Chondrocyte (in vitro differentiated cells): ENCODE data around the gene SPAG5. TPM values are rescaled to one million over a fixed set of nuclear protein-coding genes. Genes with fewer than 3 reads are reported as not detected.

ENCODE experiments used
- DNase-seq: peaks from one replicate; pipeline ENCODE4 v3.0.0; 2021; ENCODE audit warnings: mixed read lengths, low spot score
- H3K27ac Mint-ChIP-seq: one replicate; pipeline ENCODE4 v1.8.0; 2021; ENCODE audit warnings: mild to moderate bottlenecking, moderate library complexity, mixed read lengths; ENCODE audit not compliant: unreplicated experiment
- H3K27me3 Mint-ChIP-seq: 2 replicates; pipeline ENCODE4 v1.8.0; 2021; ENCODE audit warnings: low read depth, mixed read lengths
- H3K36me3 Mint-ChIP-seq: 2 replicates; pipeline ENCODE4 v1.8.0; 2021; ENCODE audit warnings: low read depth, mixed read lengths
- H3K4me1 Mint-ChIP-seq: 2 replicates; pipeline ENCODE4 v1.8.0; 2021; ENCODE audit warnings: low read depth, mild to moderate bottlenecking, mixed read lengths
- H3K4me3 Mint-ChIP-seq: one replicate; pipeline ENCODE4 v1.8.0; 2021; ENCODE audit warnings: mild to moderate bottlenecking, moderate library complexity, mixed read lengths; ENCODE audit not compliant: unreplicated experiment
- H3K9me3 Mint-ChIP-seq: 2 replicates; pipeline ENCODE4 v1.8.0; 2021; ENCODE audit warnings: low read depth, mixed read lengths
- total RNA-seq: library from RNA; stranded (reverse); gene quantifications from 3 replicates; pipeline ENCODE4 v1.2.1, GENCODE V29; 2021
- TF ChIP-seq, protein P1 (sequence below): fragments of 200-600 bp; sonication (generic); IDR thresholded peaks from 2 replicates; pipeline ENCODE4 v1.5.0; 2021; ENCODE audit warnings: antibody characterized with exemption, mild to moderate bottlenecking, moderate library complexity

Gene SPAG5
- total RNA-seq, 1 donor from 2014 or later = 12.9 TPM

DNA sequence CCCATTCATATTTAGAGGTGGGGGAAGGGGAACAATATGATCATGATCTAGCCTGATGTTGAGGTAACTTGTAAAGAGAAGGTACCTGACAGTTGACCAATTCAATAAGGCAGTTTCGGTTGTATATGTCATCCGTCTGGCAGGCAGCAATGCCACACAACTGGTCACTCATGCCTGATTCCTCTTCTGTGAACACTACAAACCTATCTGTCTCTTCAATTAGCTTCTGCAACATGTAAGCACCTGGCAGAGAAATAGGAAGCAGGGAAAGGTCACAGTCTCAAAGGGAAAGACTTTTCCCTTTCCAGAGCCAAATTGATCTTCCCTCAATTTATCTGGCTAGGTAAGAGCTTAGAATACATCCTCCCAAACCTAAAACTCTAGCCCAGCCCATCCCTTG, 25.3 kb upstream of the SPAG5 start:
- Mint-ChIP-seq H3K36me3 (peaks cover 44% of the 10 kb centered on the region), H3K27me3 (no peaks in the 10 kb centered on the region), H3K27ac (no peak overlapping the region), H3K4me3 (no peak overlapping the region), H3K9me3 (no peaks in the 10 kb centered on the region), H3K4me1 (no peaks in the 10 kb centered on the region)
- TF ChIP-seq, protein P1, sequence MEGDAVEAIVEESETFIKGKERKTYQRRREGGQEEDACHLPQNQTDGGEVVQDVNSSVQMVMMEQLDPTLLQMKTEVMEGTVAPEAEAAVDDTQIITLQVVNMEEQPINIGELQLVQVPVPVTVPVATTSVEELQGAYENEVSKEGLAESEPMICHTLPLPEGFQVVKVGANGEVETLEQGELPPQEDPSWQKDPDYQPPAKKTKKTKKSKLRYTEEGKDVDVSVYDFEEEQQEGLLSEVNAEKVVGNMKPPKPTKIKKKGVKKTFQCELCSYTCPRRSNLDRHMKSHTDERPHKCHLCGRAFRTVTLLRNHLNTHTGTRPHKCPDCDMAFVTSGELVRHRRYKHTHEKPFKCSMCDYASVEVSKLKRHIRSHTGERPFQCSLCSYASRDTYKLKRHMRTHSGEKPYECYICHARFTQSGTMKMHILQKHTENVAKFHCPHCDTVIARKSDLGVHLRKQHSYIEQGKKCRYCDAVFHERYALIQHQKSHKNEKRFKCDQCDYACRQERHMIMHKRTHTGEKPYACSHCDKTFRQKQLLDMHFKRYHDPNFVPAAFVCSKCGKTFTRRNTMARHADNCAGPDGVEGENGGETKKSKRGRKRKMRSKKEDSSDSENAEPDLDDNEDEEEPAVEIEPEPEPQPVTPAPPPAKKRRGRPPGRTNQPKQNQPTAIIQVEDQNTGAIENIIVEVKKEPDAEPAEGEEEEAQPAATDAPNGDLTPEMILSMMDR = no peak
- DNase-seq = no peak

DNA sequence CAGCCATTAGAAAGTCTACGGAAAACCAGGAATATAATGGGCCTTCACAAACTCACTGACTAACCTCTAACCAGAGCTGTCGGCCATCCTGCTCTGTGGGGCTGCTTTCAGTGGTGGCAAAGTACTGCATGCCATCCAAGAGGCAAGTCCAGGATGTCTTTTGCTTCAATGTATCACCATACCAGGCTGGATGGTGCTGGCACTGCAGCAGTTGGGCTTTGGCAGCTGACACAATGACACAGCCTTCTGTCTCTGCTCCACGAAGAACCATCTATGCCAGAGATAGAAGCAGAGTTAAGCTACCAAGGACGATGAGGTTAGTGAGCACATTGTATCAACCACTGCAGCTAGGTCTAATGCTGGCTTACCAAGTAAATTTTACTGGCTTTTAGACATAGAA, 24.9 kb upstream of the SPAG5 start:
- Mint-ChIP-seq H3K4me3 (no peak overlapping the region), H3K4me1 (no peaks in the 10 kb centered on the region), H3K27ac (no peak overlapping the region), H3K9me3 (no peaks in the 10 kb centered on the region), H3K36me3 (peaks cover 47% of the 10 kb centered on the region), H3K27me3 (no peaks in the 10 kb centered on the region)
- DNase-seq = no peak
- TF ChIP-seq, protein P1 = no peak

- no peaks in the 10 kb centered on the region for H3K27me3 Mint-ChIP-seq
- H3K36me3 Mint-ChIP-seq = peaks cover 46% of the 10 kb centered on the region
- H3K4me3 Mint-ChIP-seq = no peak overlapping the region
- no peak for DNase-seq
- TF ChIP-seq, protein P1 = no peak
- no peaks in the 10 kb centered on the region for H3K9me3 Mint-ChIP-seq
- H3K4me1 Mint-ChIP-seq = no peaks in the 10 kb centered on the region
- H3K27ac Mint-ChIP-seq = no peak overlapping the region
These were observed 23.4 kb upstream of the SPAG5 start for GRCh38 chr17:28622186-28622585.

DNA sequence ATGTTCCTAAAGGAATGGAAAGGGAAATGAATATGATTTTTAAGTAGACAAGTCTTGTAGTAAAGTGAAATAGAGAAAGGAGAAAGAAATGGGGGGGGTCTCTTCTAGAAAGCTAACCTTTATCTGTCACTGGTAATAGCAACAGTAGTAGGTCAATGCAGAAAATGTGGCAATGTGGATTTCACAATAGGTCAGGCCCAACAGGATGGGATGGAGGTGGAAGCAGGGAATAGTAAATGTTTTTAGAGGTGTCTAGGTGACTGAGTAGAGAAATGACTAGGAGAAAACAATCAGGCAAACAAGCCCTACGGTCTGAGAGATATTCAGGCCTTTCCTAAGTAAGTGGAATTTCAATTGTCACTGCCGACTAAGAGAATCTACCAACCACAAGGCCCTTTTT, 21.2 kb upstream of the SPAG5 start:
- TF ChIP-seq, protein P1 = no peak
- Mint-ChIP-seq H3K9me3 (no peaks in the 10 kb centered on the region), H3K27ac (no peak overlapping the region), H3K4me1 (no peaks in the 10 kb centered on the region), H3K4me3 (no peak overlapping the region), H3K27me3 (no peaks in the 10 kb centered on the region), H3K36me3 (peaks cover 54% of the 10 kb centered on the region)
- DNase-seq = no peak

GRCh38 chr17:28618464-28618863, 19.6 kb upstream of the SPAG5 start:
- peaks cover 53% of the 10 kb centered on the region for H3K36me3 Mint-ChIP-seq
- TF ChIP-seq, protein P1 = no peak
- H3K4me1 Mint-ChIP-seq = no peaks in the 10 kb centered on the region

More at GRCh38 chr17:28618464-28618863, 19.6 kb upstream of the SPAG5 start:
- H3K27ac Mint-ChIP-seq = no peak overlapping the region
- H3K4me3 Mint-ChIP-seq = no peak overlapping the region
- no peak for DNase-seq
- no peaks in the 10 kb centered on the region for H3K27me3 Mint-ChIP-seq
- no peaks in the 10 kb centered on the region for H3K9me3 Mint-ChIP-seq
